NB4 (cell line): Measurements from ENCODE around the gene SESN1.
A peak's percentile ranks its signal among the peaks of the same experiment; 100 is the strongest.
"Not testable (repeated sequence)": the region's sequence is repeated elsewhere in the genome, so short reads cannot be mapped to it uniquely, and the experiment has no call there.

ENCODE experiments used
- DNase-seq: peaks from one replicate; pipeline ENCODE4 v3.0.0; 2010; ENCODE audit warnings: low read depth
- H3K4me3 ChIP-seq: one replicate; pipeline ENCODE4 v1.5.1; 2011; ENCODE audit warnings: mild to moderate bottlenecking, low read depth, low read length, moderate library complexity
- MAX ChIP-seq: IDR thresholded peaks from 2 replicates; pipeline ENCODE4 v1.6.1; 2011; ENCODE audit warnings: low read depth, low read length
- MYC ChIP-seq: IDR thresholded peaks from 2 replicates; pipeline ENCODE4 v1.6.1; 2011; ENCODE audit warnings: low read depth, low read length
- POLR2A ChIP-seq: IDR thresholded peaks from 2 replicates; pipeline ENCODE4 v1.6.1; 2011; ENCODE audit warnings: mild to moderate bottlenecking; ENCODE audit not compliant: insufficient read length; ENCODE audit errors: extremely low read depth
- TF ChIP-seq, protein P1 (sequence below): IDR thresholded peaks from one replicate; pipeline ENCODE4 v1.5.1; 2012; ENCODE audit warnings: low read depth, low read length

Gene SESN1

DNA sequence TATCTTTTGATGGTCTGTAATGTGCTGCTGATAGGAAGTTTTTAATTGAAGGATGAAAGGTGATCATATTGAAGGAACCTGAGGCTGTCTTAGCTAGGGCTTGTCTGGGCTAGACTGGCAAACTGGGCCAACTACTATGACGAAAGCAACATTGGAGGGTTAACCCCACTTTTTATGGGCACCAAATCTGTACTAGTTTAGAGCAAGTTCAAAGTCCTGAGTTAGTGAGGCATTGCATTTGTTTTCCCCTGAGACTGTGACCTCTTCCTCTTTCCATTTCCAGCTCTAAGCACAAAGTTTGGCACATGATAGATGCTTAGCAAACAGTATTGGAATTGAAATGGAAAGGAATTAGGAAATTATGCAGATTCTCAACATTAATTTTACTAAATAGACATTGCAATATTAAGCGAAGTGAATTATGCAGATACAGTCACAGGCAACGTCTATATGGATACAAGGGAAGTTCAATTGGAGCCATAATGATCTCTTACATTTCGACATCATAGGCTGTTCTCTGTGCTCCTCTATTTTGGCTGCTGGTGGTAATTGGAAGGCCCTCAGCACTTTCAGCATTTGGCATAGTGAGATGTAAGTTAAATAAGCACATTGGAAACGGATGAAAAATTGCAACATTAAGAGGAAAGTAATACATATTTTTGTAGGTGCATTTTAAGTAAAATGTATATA lies 22.8 kb upstream of the SESN1 start:
- TF ChIP-seq POLR2A (no peak), MYC (peak; percentile 28; the same call in 1 of the 2 replicates), MAX (0 out of 2 replicates have a peak, but pooled peaks have one; percentile 40)
- H3K4me3 ChIP-seq, result no peak overlapping the region

DNA sequence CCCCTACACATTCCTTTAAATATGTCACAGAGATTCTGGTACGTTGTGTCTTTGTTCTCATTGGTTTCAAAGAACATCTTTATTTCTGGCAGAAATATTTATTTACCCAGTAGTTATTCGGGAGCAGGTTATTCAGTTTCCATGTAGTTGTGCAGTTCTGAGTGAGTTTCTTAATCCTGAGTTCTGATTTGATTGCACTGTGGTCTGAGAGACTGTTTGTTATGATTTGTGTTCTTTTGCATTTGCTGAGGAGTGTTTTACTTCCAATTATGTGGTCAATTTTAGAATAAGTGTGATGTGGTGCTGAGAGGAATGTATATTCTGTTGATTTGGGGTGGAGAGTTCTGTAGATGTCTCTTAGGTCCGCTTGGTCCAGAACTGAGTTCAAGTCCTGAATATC lies 18.0 kb upstream of the SESN1 start:
- not testable (repeated sequence) for H3K4me3 ChIP-seq, DNase-seq

More for the DNA sequence above, 22.8 kb upstream of the SESN1 start:
- peak; percentile 91 for DNase-seq

- not testable (repeated sequence) for H3K4me3 ChIP-seq, DNase-seq
Observed at GRCh38 chr6:109109663-109110062, 15.0 kb upstream of the SESN1 start.

- TF ChIP-seq POLR2A (no peak), MYC (no peak), MAX (no peak)
- TF ChIP-seq, protein P1, sequence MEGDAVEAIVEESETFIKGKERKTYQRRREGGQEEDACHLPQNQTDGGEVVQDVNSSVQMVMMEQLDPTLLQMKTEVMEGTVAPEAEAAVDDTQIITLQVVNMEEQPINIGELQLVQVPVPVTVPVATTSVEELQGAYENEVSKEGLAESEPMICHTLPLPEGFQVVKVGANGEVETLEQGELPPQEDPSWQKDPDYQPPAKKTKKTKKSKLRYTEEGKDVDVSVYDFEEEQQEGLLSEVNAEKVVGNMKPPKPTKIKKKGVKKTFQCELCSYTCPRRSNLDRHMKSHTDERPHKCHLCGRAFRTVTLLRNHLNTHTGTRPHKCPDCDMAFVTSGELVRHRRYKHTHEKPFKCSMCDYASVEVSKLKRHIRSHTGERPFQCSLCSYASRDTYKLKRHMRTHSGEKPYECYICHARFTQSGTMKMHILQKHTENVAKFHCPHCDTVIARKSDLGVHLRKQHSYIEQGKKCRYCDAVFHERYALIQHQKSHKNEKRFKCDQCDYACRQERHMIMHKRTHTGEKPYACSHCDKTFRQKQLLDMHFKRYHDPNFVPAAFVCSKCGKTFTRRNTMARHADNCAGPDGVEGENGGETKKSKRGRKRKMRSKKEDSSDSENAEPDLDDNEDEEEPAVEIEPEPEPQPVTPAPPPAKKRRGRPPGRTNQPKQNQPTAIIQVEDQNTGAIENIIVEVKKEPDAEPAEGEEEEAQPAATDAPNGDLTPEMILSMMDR, result no peak
- no peak overlapping the region for H3K4me3 ChIP-seq
- DNase-seq, result no peak
Observed at GRCh38 chr6:109105681-109106080, 11.0 kb upstream of the SESN1 start.

DNA sequence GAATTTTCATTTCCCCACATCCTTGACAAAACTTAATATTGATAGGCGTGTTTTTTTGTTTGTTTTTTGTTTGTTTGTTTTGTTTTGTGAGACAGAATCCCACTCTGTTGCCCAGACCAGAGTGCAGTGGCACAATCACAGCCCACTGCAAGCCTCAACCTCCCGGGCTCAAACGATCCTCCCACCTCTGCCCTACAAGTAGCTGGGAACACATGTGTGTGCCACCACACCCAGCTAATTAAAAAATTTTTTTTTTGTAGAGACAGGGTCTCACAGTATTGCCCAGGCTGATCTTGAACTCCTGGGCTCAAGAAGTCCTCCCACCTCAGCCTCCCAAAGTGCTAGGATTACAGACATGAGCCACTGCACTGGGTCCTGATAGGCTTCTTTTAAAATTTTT lies 9.9 kb upstream of the SESN1 start:
- no peak for DNase-seq
- TF ChIP-seq MYC, result no peak
- no peak for TF ChIP-seq POLR2A
- no peak for TF ChIP-seq MAX
- TF ChIP-seq, protein P1, result no peak
- H3K4me3 ChIP-seq, result no peak overlapping the region

- no peak for DNase-seq
- TF ChIP-seq MAX (no peak), POLR2A (no peak), MYC (no peak)
- no peak overlapping the region for H3K4me3 ChIP-seq
Observed at GRCh38 chr6:109103942-109104341, 9.3 kb upstream of the SESN1 start.

DNA sequence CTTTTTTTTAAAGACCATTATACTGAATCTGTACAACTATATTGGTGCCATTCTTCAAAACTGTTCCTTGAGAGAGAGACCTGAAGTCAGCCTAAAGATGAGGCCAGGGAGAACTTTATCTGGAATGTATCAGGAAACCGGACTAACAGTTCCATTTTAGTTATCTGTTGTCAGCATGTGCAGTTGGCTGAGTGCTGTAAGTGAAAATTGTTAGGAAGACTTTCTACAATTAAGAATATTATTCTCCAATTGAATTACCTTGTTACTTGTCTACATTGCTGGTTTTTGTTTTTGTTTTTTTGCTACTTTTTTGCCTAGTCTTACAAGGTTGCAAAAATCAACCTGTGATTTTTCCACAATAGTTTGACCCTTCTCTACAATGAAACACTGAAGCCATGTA lies 8.1 kb upstream of the SESN1 start:
- no peak for DNase-seq
- TF ChIP-seq MYC (no peak), MAX (no peak), POLR2A (no peak)
- TF ChIP-seq, protein P1, result no peak
- H3K4me3 ChIP-seq, result no peak overlapping the region

DNA sequence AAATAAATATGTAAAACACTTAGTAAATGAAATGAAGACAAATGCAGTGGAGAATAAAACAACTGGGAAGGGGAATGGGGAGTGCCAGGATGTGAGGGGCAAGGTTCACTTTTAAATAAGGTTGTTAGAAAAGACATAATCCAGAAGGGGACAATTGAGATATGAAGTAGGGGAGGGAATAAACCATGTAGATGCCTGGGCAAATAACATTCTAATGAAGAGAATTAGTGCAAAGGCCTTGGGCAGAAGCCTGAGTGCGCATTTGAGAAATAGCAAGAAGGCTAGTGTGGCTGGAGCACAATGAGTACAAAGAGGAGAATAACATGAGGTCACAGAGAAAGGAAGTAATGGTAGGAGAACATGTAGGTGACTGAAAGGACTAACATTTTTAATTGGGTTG lies 3.0 kb upstream of the SESN1 start:
- no peak for DNase-seq
- no peak overlapping the region for H3K4me3 ChIP-seq
- TF ChIP-seq, protein P1, result no peak
- no peak for TF ChIP-seq POLR2A
- no peak for TF ChIP-seq MYC
- no peak for TF ChIP-seq MAX
